VCaP (cell line): ENCODE results near the gene CEACAM6.
A peak's percentile ranks its signal among the peaks of the same experiment; 100 is the strongest.

Experiments used
- H3K27ac ChIP-seq: fragments of 450-650 bp; 2 replicates; pipeline ENCODE4 v1.5.1; 2017
- TF ChIP-seq, protein P1 (sequence below): fragments of 450-650 bp; conservative IDR thresholded peaks from 2 replicates; pipeline ENCODE4 v1.5.1; 2017; ENCODE audit warnings: mild to moderate bottlenecking, moderate library complexity

Gene CEACAM6

DNA sequence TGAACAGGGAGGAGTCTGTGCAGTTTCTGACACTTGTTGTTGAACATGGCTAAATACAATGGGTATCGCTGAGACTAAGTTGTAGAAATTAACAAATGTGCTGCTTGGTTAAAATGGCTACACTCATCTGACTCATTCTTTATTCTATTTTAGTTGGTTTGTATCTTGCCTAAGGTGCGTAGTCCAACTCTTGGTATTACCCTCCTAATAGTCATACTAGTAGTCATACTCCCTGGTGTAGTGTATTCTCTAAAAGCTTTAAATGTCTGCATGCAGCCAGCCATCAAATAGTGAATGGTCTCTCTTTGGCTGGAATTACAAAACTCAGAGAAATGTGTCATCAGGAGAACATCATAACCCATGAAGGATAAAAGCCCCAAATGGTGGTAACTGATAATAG lies 16.1 kb downstream of the CEACAM6 start:
- TF ChIP-seq, protein P1, sequence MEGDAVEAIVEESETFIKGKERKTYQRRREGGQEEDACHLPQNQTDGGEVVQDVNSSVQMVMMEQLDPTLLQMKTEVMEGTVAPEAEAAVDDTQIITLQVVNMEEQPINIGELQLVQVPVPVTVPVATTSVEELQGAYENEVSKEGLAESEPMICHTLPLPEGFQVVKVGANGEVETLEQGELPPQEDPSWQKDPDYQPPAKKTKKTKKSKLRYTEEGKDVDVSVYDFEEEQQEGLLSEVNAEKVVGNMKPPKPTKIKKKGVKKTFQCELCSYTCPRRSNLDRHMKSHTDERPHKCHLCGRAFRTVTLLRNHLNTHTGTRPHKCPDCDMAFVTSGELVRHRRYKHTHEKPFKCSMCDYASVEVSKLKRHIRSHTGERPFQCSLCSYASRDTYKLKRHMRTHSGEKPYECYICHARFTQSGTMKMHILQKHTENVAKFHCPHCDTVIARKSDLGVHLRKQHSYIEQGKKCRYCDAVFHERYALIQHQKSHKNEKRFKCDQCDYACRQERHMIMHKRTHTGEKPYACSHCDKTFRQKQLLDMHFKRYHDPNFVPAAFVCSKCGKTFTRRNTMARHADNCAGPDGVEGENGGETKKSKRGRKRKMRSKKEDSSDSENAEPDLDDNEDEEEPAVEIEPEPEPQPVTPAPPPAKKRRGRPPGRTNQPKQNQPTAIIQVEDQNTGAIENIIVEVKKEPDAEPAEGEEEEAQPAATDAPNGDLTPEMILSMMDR, result no peak
- no peak overlapping the region for H3K27ac ChIP-seq

DNA sequence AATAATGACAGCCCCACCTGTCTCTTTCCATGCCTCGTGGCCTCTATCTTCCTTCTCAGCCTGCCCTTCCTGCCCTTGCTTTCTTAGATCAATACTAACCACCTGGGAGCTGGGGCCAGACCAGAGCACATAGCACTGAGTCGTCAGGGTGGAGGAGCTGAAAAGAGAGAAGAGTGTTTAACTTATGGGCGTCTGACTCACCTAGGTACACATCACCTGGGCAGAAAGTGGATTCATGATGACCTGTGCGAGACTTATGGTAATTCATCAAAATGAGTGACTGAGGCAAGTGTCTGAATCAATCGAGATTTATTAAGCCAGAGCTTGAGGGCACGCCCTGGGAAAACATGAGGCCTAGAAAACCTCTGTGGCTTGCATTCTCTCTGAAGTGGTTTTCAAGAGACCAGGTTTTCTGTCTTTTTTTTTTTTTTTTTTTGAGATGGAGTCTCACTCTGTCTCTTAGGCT lies 19.2 kb downstream of the CEACAM6 start:
- TF ChIP-seq, protein P1, result no peak

DNA sequence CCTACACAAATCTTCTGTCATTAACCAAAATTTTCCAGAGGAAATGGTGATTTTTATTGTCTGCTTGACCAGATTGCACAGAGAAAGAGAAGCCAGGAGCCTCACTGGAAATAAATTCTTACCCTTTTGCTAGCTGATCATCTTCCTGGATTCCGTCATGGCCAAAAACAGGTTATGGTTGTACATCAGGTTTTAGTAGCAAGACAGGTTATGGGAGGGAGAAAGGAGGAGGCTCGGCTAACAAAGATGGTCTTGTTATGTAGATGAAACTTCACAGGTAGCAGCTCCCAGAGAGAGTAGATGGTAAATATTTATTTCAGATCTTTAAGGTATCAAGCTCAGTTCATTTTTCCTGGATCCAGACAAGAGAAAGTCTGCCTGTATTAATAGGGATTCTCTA lies 21.4 kb downstream of the CEACAM6 start:
- H3K27ac ChIP-seq, result peak overlapping the region; percentile 56
- TF ChIP-seq, protein P1, result no peak

More for the DNA sequence above, 19.2 kb downstream of the CEACAM6 start:
- no peak overlapping the region for H3K27ac ChIP-seq

DNA sequence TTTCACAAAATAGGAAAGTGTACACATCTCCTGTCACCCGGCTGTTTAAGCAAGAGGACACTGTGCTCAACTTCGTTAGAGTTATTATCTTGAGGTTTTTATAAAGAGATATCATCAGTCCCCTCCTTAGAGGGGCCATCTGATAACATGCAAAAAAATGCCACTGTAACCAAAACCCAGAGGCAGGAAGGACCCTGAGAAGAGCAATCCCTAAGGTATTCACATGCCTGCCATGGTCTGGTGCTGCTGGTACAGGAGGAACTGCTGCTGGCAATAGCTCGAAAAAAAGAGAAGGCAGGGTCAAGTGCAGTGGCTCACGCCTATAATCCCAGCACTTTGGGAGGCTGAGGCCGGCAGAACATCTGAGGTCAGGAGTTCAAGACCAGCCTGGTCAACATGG lies 28.3 kb downstream of the CEACAM6 start:
- TF ChIP-seq, protein P1, result no peak
- H3K27ac ChIP-seq, result no peak overlapping the region

DNA sequence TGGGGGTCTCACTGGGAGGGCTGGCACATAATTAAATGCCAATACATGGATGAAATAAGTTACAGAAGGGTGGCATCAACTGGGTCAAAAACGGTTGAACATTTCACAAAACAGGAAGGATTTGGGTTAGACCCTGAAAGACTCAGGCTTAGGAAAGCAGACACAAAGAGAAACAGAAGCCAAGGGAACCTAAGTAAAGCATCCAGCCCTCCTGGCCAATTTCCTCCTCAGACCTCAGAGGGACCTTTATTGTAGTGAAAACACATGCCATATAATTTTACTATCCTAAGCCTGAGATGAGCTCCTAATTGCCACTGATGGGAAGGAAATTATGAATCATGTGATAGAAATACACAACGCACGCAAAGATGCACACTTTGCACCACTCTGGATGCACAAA lies 29.0 kb downstream of the CEACAM6 start:
- TF ChIP-seq, protein P1, result no peak
- H3K27ac ChIP-seq, result no peak overlapping the region

DNA sequence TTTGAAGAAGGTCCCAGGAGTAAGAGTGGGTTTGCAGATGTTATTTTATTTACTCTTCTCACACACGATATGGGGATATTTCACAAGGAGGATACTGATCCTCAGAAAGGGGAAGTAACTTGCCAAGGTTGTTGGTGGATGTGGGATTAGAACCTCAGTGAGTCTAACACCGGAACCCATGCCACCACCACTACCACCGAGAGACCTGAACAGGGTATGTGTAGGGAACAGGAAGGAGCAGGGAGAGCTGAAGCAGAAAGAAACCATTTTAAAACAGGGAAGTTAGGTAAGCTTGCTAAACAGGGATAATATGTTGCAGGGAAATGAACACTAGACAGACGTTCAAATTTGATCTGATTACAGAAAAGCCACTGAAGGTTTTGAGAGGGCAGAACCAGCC lies 29.4 kb downstream of the CEACAM6 start:
- H3K27ac ChIP-seq, result no peak overlapping the region
- TF ChIP-seq, protein P1, result no peak

DNA sequence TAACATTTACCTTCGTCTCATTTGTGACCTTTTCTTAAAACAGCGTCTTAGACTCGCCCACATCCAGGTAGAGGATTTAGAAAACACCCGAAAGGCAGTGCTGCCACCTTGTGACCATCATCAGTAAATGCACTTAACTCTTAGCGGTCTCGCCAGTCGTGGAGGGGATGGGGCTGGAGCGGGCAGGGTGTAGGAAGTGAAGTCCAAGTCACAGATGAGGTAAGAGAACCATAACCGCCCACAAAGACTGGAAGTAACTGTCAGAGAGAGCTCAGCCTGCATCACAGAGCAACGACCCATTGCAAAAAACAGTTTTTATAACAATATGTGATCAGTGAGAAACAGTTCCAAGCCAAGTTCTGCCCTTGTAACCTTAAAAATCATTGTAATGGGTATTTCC lies 30.3 kb downstream of the CEACAM6 start:
- TF ChIP-seq, protein P1, result peak; percentile 95
- no peak overlapping the region for H3K27ac ChIP-seq
